HCT116 (cell line): Measurements from ENCODE around the gene CELF4. TPM values are rescaled to one million over a fixed set of nuclear protein-coding genes. Genes with fewer than 3 reads are reported as not detected.

Experiments used
- ATAC-seq: fragments of 200-7000 bp; cut with Tn5 transposase; 2 replicates; pipeline ENCODE4 v1.9.1; 2020; ENCODE audit warnings: mild to moderate bottlenecking, moderate library complexity
- BruUV-seq: library from RNA; stranded (reverse); fragments of 400-500 nt; replicated peaks from 2 replicates; lab custom pipeline; 2021; lab: Mats Ljungman, UMichigan
- CTCF ChIA-PET: fragments of 300-600 bp; sonication (Branson Sonifier 250); formaldehyde crosslinking; loops from one replicate; lab custom pipeline; 2021; ENCODE audit warnings: antibody characterized with exemption; lab: Charles Lee
- POLR2A ChIA-PET: fragments of 300-600, 350-600 bp; sonication (Branson Sonifier 250); formaldehyde crosslinking; loops from one replicate; lab custom pipeline; 2021; ENCODE audit warnings: antibody characterized with exemption; lab: Charles Lee
- RAD21 ChIA-PET, 2 experiments: fragments of 300-600 bp; sonication (Branson Sonifier 250); formaldehyde crosslinking; loops; one replicate each; lab custom pipeline; 2023; ENCODE audit warnings: low total read pairs in 2 of 2; ENCODE audit not compliant: uncharacterized antibody in 2 of 2, unreplicated experiment in 2 of 2, low non-redundant PET in 1 of 2; lab: Charles Lee
- DNase-seq: peaks from one replicate; pipeline ENCODE4 v3.0.0-alpha.2; 2010; ENCODE audit warnings: low read depth, low spot score
- H2AFZ ChIP-seq: fragments of 200-600 bp; shearing (Covaris generic), sonication (generic); 2 replicates; pipeline ENCODE4 v1.6.1; 2017; ENCODE audit warnings: low read depth, mixed run types, mixed read lengths, antibody characterized with exemption, low read length; ENCODE audit not compliant: poor library complexity, severe bottlenecking
- H3K27ac ChIP-seq: 2 replicates; pipeline ENCODE4 v1.5.1; 2012; ENCODE audit warnings: low read depth, low read length
- H3K27me3 ChIP-seq: fragments of 200-600 bp; sonication (generic); 2 replicates; pipeline ENCODE4 v1.6.1; 2016; ENCODE audit warnings: mixed run types, low read length, mixed read lengths; ENCODE audit not compliant: insufficient read depth
- H3K36me3 ChIP-seq, 2 experiments: fragments of 200-500 bp in 1 of 2; fragments of 200-600 bp in 1 of 2; sonication (Bioruptor generic) in 1 of 2; sonication (generic) in 1 of 2; 2 replicates each; pipeline versions ENCODE4 v1.5.1 to v1.6.1; 2014 to 2016; ENCODE audit warnings: low read length in 2 of 2, inconsistent platforms in 1 of 2, mixed read lengths in 1 of 2, mixed run types in 1 of 2; ENCODE audit not compliant: insufficient read depth in 2 of 2, control insufficient read depth in 1 of 2
- H3K4me1 ChIP-seq, 2 experiments: fragments of 200-600 bp in 1 of 2; sonication (generic) in 1 of 2; 2 replicates each; pipeline versions ENCODE4 v1.5.1 to v1.6.1; 2012 to 2017; ENCODE audit warnings: low read length in 2 of 2, inconsistent platforms in 1 of 2, mild to moderate bottlenecking in 1 of 2, mixed read lengths in 1 of 2, mixed run types in 1 of 2, moderate library complexity in 1 of 2; ENCODE audit not compliant: insufficient read depth in 2 of 2, control insufficient read depth in 1 of 2
- H3K4me2 ChIP-seq: fragments of 200-600 bp; sonication (generic); 2 replicates; pipeline ENCODE4 v1.6.1; 2017; ENCODE audit warnings: mixed run types, low read length, mixed read lengths
- H3K4me3 ChIP-seq, 2 experiments: fragments of 200-600 bp in 1 of 2; sonication (generic) in 1 of 2; replicated peaks in 1 of 2; 2 replicates each; pipeline ENCODE4 v1.5.1; 2011 to 2016; ENCODE audit warnings: low read length in 2 of 2, control low read depth in 1 of 2, low read depth in 1 of 2, mild to moderate bottlenecking in 1 of 2, mixed read lengths in 1 of 2, mixed run types in 1 of 2
- H3K79me2 ChIP-seq: fragments of 200-600 bp; sonication (generic); 2 replicates; pipeline ENCODE4 v1.6.1; 2017; ENCODE audit warnings: mild to moderate bottlenecking, mixed run types, low read length, moderate library complexity, mixed read lengths; ENCODE audit not compliant: insufficient read depth
- H3K9ac ChIP-seq: fragments of 200-600 bp; sonication (generic); 2 replicates; pipeline ENCODE4 v1.6.1; 2016; ENCODE audit warnings: low read length, mixed read lengths
- H3K9me2 ChIP-seq: fragments of 200-600 bp; sonication (generic), shearing (Covaris generic); 2 replicates; pipeline ENCODE4 v1.6.1; 2017; ENCODE audit warnings: mixed run types, mild to moderate bottlenecking, moderate library complexity; ENCODE audit not compliant: insufficient read depth
- H3K9me3 ChIP-seq, 2 experiments: fragments of 200-500 bp in 1 of 2; fragments of 200-600 bp in 1 of 2; sonication (Bioruptor generic) in 1 of 2; sonication (generic) in 1 of 2; 2 replicates each; pipeline ENCODE4 v1.6.1; 2014 to 2017; ENCODE audit warnings: low read length in 2 of 2, mixed read lengths in 2 of 2, inconsistent platforms in 1 of 2, low read depth in 1 of 2, mild to moderate bottlenecking in 1 of 2, mixed run types in 1 of 2, moderate library complexity in 1 of 2; ENCODE audit not compliant: control insufficient read depth in 1 of 2, insufficient read depth in 1 of 2
- H4K20me1 ChIP-seq: fragments of 200-600 bp; sonication (generic), shearing (Covaris generic); 2 replicates; pipeline ENCODE4 v1.6.1; 2017; ENCODE audit warnings: mixed run types, mild to moderate bottlenecking, moderate library complexity; ENCODE audit not compliant: insufficient read depth
- RAD21 ChIP-seq: IDR thresholded peaks from 2 replicates; pipeline ENCODE4 v1.6.1; 2012; ENCODE audit warnings: low read depth, mild to moderate bottlenecking
- intact Hi-C: fragments of 100-400 bp; cut with micrococcal nuclease; formaldehyde crosslinking; loops from 2 replicates; pipeline ENCODE4 v1.10.0; 2022
- total RNA-seq: library from RNA; stranded (reverse); gene quantifications from one replicate; pipeline ENCODE4 v1.2.1, GENCODE V29; 2021; ENCODE audit not compliant: unreplicated experiment
- TF ChIP-seq, protein P1 (sequence below), 3 experiments: fragments of 200-600 bp in 1 of 3; sonication (generic) in 1 of 3; IDR thresholded peaks in 2 of 3; conservative IDR thresholded peaks in 1 of 3; 2 replicates each; pipeline ENCODE4 v1.5.1; 2012 to 2017; ENCODE audit warnings: low read depth in 2 of 3, low read length in 2 of 3, antibody characterized with exemption in 1 of 3, borderline replicate concordance in 1 of 3, control low read depth in 1 of 3, mild to moderate bottlenecking in 1 of 3, mixed read lengths in 1 of 3, mixed run types in 1 of 3, moderate library complexity in 1 of 3; ENCODE audit not compliant: insufficient read depth in 1 of 3
- TF ChIP-seq, protein P2 (sequence below): IDR thresholded peaks from 2 replicates; pipeline ENCODE4 v1.6.1; 2011; ENCODE audit warnings: mild to moderate bottlenecking, low read length, moderate library complexity; ENCODE audit not compliant: insufficient replicate concordance; ENCODE audit errors: extremely low read depth

The CELF4 gene
- total RNA-seq, 1 experiment from 2014 or later: not detected

DNA sequence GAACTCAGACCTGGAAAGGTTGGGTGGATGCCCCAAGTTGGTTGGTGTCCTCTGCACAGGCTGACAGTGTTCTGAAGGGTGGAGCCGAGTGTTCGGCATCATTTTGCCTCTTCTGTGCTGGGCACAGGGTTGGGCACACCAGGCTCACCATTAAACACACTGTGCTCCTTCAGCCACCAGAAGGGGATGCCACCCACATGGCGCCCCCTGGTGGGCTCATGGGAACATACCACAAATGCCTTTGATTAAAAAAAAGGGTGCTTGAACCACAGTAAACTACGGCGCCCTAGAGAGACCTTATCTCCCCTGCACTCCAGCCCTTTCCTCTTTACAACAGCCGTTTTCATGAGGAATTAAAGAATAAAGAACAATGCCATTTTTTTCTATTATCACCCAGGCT, 89.4 kb downstream of the CELF4 start:
- ATAC-seq (peak; percentile 93), DNase-seq (peak; percentile 31)
- H3K4me3 ChIP-seq: no peak overlapping the region
- no peak overlapping the region for H3K9ac ChIP-seq
- ChIA-PET POLR2A (no interaction called here), RAD21 (no interaction called here)
- H3K27ac ChIP-seq: no peak overlapping the region
- no peaks in the 10 kb centered on the region for H3K9me2 ChIP-seq
- H3K27me3 ChIP-seq: peaks cover 26% of the 10 kb centered on the region; the same call in 1 of the 2 replicates
- no peaks in the 10 kb centered on the region for H4K20me1 ChIP-seq
- intact Hi-C loops: loop anchor here (1.0 to 10.0 kb wide), 5 partner anchors 32 to 534 kb away; no protein-coding TSS in a partner anchor
- H3K4me2 ChIP-seq: no peak overlapping the region
- H3K9me3 ChIP-seq: no peaks in the 10 kb centered on the region
- TF ChIP-seq, protein P1, sequence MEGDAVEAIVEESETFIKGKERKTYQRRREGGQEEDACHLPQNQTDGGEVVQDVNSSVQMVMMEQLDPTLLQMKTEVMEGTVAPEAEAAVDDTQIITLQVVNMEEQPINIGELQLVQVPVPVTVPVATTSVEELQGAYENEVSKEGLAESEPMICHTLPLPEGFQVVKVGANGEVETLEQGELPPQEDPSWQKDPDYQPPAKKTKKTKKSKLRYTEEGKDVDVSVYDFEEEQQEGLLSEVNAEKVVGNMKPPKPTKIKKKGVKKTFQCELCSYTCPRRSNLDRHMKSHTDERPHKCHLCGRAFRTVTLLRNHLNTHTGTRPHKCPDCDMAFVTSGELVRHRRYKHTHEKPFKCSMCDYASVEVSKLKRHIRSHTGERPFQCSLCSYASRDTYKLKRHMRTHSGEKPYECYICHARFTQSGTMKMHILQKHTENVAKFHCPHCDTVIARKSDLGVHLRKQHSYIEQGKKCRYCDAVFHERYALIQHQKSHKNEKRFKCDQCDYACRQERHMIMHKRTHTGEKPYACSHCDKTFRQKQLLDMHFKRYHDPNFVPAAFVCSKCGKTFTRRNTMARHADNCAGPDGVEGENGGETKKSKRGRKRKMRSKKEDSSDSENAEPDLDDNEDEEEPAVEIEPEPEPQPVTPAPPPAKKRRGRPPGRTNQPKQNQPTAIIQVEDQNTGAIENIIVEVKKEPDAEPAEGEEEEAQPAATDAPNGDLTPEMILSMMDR (IDR thresholded peaks at IDR 0.05 in 2 of 3, conservative IDR thresholded peaks at IDR 0.05 in 1 of 3; ENCODE audit: borderline replicate concordance in 1 of 3, insufficient read depth in 1 of 3, low read depth in 2 of 3, low read length in 2 of 3): peak; percentile 74 to 79 (median 75)
- TF ChIP-seq, protein P2, sequence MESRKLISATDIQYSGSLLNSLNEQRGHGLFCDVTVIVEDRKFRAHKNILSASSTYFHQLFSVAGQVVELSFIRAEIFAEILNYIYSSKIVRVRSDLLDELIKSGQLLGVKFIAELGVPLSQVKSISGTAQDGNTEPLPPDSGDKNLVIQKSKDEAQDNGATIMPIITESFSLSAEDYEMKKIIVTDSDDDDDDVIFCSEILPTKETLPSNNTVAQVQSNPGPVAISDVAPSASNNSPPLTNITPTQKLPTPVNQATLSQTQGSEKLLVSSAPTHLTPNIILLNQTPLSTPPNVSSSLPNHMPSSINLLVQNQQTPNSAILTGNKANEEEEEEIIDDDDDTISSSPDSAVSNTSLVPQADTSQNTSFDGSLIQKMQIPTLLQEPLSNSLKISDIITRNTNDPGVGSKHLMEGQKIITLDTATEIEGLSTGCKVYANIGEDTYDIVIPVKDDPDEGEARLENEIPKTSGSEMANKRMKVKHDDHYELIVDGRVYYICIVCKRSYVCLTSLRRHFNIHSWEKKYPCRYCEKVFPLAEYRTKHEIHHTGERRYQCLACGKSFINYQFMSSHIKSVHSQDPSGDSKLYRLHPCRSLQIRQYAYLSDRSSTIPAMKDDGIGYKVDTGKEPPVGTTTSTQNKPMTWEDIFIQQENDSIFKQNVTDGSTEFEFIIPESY: no peak
- peak; percentile 63 for TF ChIP-seq RAD21
- TF ChIP-seq, all 23 proteins: peak for 2
- no peak overlapping the region for H2AFZ ChIP-seq
- H3K36me3 ChIP-seq: no peaks in the 10 kb centered on the region
- CTCF ChIA-PET: no interaction called here
- no peaks in the 10 kb centered on the region for H3K79me2 ChIP-seq
- peaks cover 0 to 2% of the 10 kb centered on the region in 2 experiments; a peak in 2 of 4 replicates for H3K4me1 ChIP-seq
- BruUV-seq: no TSS peak
